Liver (tissue), 9 donors: Measurements from ENCODE around the gene DYNC1H1. TPM values are rescaled to one million over a fixed set of nuclear protein-coding genes. Genes with fewer than 3 reads are reported as not detected.

Experiments
- DNase-seq: peaks from one replicate; pipeline ENCODE4 v3.0.0-alpha.2; 2017; ENCODE audit warnings: low spot score
- H3K27ac ChIP-seq, 2 donors: one replicate each; pipeline ENCODE4 v1.7.0; 2013; ENCODE audit warnings: inconsistent platforms in 2 of 2, low read length in 2 of 2, control low read depth in 1 of 2, low read depth in 1 of 2, mild to moderate bottlenecking in 1 of 2
- H3K27me3 ChIP-seq, 4 donors: one replicate each; pipeline versions ENCODE4 v1.6.1 to v1.7.0; 2013; ENCODE audit warnings: low read length in 3 of 4, inconsistent platforms in 1 of 4, mild to moderate bottlenecking in 1 of 4, moderate library complexity in 1 of 4; ENCODE audit not compliant: control insufficient read depth in 4 of 4, insufficient read depth in 4 of 4
- H3K36me3 ChIP-seq, 4 donors: one replicate each; pipeline versions ENCODE4 v1.6.1 to v1.7.0; 2013; ENCODE audit warnings: low read length in 3 of 4, mild to moderate bottlenecking in 3 of 4, low read depth in 1 of 4, moderate library complexity in 1 of 4; ENCODE audit not compliant: control insufficient read depth in 4 of 4, insufficient read depth in 3 of 4
- H3K4me1 ChIP-seq, 4 donors: one replicate each; pipeline versions ENCODE4 v1.6.1 to v1.7.0; 2013; ENCODE audit warnings: low read length in 3 of 4, mild to moderate bottlenecking in 3 of 4, moderate library complexity in 1 of 4; ENCODE audit not compliant: control insufficient read depth in 4 of 4, insufficient read depth in 4 of 4
- H3K4me3 ChIP-seq, 3 donors: one replicate each; pipeline versions ENCODE4 v1.6.1 to v1.7.0; 2013; ENCODE audit warnings: low read length in 3 of 3, control low read depth in 1 of 3, low read depth in 1 of 3, mild to moderate bottlenecking in 1 of 3
- H3K9ac ChIP-seq, 2 donors: one replicate each; pipeline ENCODE4 v1.7.0; 2013; ENCODE audit warnings: low read length in 2 of 2, mild to moderate bottlenecking in 2 of 2, moderate library complexity in 2 of 2, control low read depth in 1 of 2, low read depth in 1 of 2
- H3K9me3 ChIP-seq, 4 donors: one replicate each; pipeline versions ENCODE4 v1.6.1 to v1.7.0; 2013; ENCODE audit warnings: low read length in 3 of 4; ENCODE audit not compliant: control insufficient read depth in 4 of 4
- ATF3 ChIP-seq: IDR thresholded peaks from 2 replicates; pipeline ENCODE4 v1.6.1; 2016; ENCODE audit warnings: antibody characterized with exemption
- CTCF ChIP-seq: fragments of 150-350 bp; IDR thresholded peaks from 2 replicates; pipeline ENCODE4 v1.5.1; 2017; ENCODE audit warnings: improper control_type of control experiment, low read depth, low read length; ENCODE audit not compliant: missing input control
- EGR1 ChIP-seq, 2 donors: IDR thresholded peaks; 2 replicates each; pipeline ENCODE4 v1.6.1; 2016 to 2018; ENCODE audit warnings: antibody characterized with exemption in 2 of 2, low read depth in 2 of 2
- FOXA1 ChIP-seq: IDR thresholded peaks from 2 replicates; pipeline ENCODE4 v1.6.1; 2016; ENCODE audit warnings: antibody characterized with exemption
- FOXA2 ChIP-seq: IDR thresholded peaks from 2 replicates; pipeline ENCODE4 v1.6.1; 2016; ENCODE audit warnings: antibody characterized with exemption
- GABPA ChIP-seq, 2 donors: IDR thresholded peaks in 1 of 2; conservative IDR thresholded peaks in 1 of 2; 2 replicates each; pipeline ENCODE4 v1.6.1; 2016; ENCODE audit warnings: antibody characterized with exemption in 2 of 2, mild to moderate bottlenecking in 1 of 2, moderate library complexity in 1 of 2
- HNF4A ChIP-seq, 2 donors: conservative IDR thresholded peaks; 2 replicates each; pipeline ENCODE4 v1.6.1; 2016; ENCODE audit warnings: antibody characterized with exemption in 2 of 2, mild to moderate bottlenecking in 2 of 2
- HNF4G ChIP-seq: IDR thresholded peaks from 2 replicates; pipeline ENCODE4 v1.6.1; 2016; ENCODE audit warnings: antibody characterized with exemption
- JUND ChIP-seq, 2 donors: IDR thresholded peaks; 2 replicates each; pipeline ENCODE4 v1.6.1; 2016; ENCODE audit warnings: antibody characterized with exemption in 2 of 2
- MAX ChIP-seq: IDR thresholded peaks from 2 replicates; pipeline ENCODE4 v1.6.1; 2016; ENCODE audit warnings: antibody characterized with exemption
- NR2F2 ChIP-seq: IDR thresholded peaks from 2 replicates; pipeline ENCODE4 v1.6.1; 2016; ENCODE audit warnings: antibody characterized with exemption
- RAD21 ChIP-seq, 2 donors: IDR thresholded peaks; 2 replicates each; pipeline ENCODE4 v1.6.1; 2016; ENCODE audit warnings: antibody characterized with exemption in 2 of 2, mild to moderate bottlenecking in 2 of 2
- REST ChIP-seq: IDR thresholded peaks from 2 replicates; pipeline ENCODE4 v1.6.1; 2016; ENCODE audit warnings: antibody characterized with exemption, mild to moderate bottlenecking
- RXRA ChIP-seq, 2 donors: IDR thresholded peaks; 2 replicates each; pipeline ENCODE4 v1.6.1; 2017 to 2018; ENCODE audit warnings: antibody characterized with exemption in 2 of 2, mild to moderate bottlenecking in 1 of 2
- SP1 ChIP-seq: IDR thresholded peaks from 2 replicates; pipeline ENCODE4 v1.6.1; 2018; ENCODE audit warnings: antibody characterized with exemption, mild to moderate bottlenecking
- TAF1 ChIP-seq: conservative IDR thresholded peaks from 2 replicates; pipeline ENCODE4 v1.6.1; 2016; ENCODE audit warnings: antibody characterized with exemption, mild to moderate bottlenecking
- YY1 ChIP-seq: IDR thresholded peaks from 2 replicates; pipeline ENCODE4 v1.6.1; 2016; ENCODE audit warnings: antibody characterized with exemption, mild to moderate bottlenecking
- ZBTB33 ChIP-seq: IDR thresholded peaks from 2 replicates; pipeline ENCODE4 v1.6.1; 2016; ENCODE audit warnings: antibody characterized with exemption
- WGBS: extraction: QIAGEN DNeasy Blood & Tissue Kit; methylation state at CpG from one replicate; pipeline ENCODE4 v1.1.7; 2013; 5-methylcytosine and 5-hydroxymethylcytosine counted together
- polyA plus RNA-seq, 2 donors: library from polyadenylated mRNA; stranded (reverse) in 1 of 2; unstranded in 1 of 2; fragments of 200-250 nt in 1 of 2; fragments of >200 nt in 1 of 2; fragmentation: Nextera tagmentation in 1 of 2; extraction: Ambion mirVana in 1 of 2; gene quantifications; one replicate each; pipeline versions ENCODE4 v1.2.1 to v1.2.3, GENCODE V29; 2013 to 2015
- total RNA-seq, 2 donors: library from RNA; depleted of rRNA; stranded (reverse); fragments of >200 nt; gene quantifications; one replicate each; pipeline ENCODE4 v1.2.3, GENCODE V29; 2014
- donor health status: healthy.
- donor health status: healthy.
- donor health status: healthy.
- donor health status: healthy.
- donor health status: healthy.

Gene DYNC1H1
- total and polyA plus RNA-seq, 4 donors, result 50.3 to 201 (median 82.6) TPM

GRCh38 chr14:102074415-102074964 lies 110.1 kb downstream of the DYNC1H1 start:
- TF ChIP-seq CTCF, result no peak
- no peak for TF ChIP-seq ZBTB33
- TF ChIP-seq JUND (IDR thresholded peaks at IDR 0.05), result no peak
- TF ChIP-seq HNF4A (conservative IDR thresholded peaks at IDR 0.05), result no peak
- TF ChIP-seq RXRA (IDR thresholded peaks at IDR 0.05), result no peak
- TF ChIP-seq YY1, result no peak
- TF ChIP-seq REST, result no peak
- no peak for TF ChIP-seq GABPA (IDR thresholded peaks at IDR 0.05 in 1 of 2, conservative IDR thresholded peaks at IDR 0.05 in 1 of 2)
- TF ChIP-seq FOXA2, result no peak
- no peak for TF ChIP-seq SP1
- TF ChIP-seq ATF3, result no peak
- no peak for TF ChIP-seq MAX
- no peak for TF ChIP-seq TAF1
- no peak for TF ChIP-seq NR2F2
- no peak for TF ChIP-seq FOXA1
- TF ChIP-seq RAD21 (IDR thresholded peaks at IDR 0.05), result no peak
- TF ChIP-seq HNF4G, result no peak
- TF ChIP-seq EGR1 (IDR thresholded peaks at IDR 0.05; ENCODE audit: low read depth in 2 of 2), result no peak
- no peaks in the 10 kb centered on the region for H3K4me1 ChIP-seq
- H3K27me3 ChIP-seq, result no peaks in the 10 kb centered on the region
- H3K9ac ChIP-seq, result no peak overlapping the region
- peaks cover 5 to 11% (median 6%) of the 10 kb centered on the region in 4 donors for H3K36me3 ChIP-seq
- H3K4me3 ChIP-seq, result no peak overlapping the region
- WGBS, result 97% methylated on average over 4 of the region's 4 CpGs
- no peak for DNase-seq
- no peaks in the 10 kb centered on the region for H3K9me3 ChIP-seq
- no peak overlapping the region for H3K27ac ChIP-seq
